Left forelimb (tissue), 1 donor: ENCODE data around the gene EIF6.

Experiments used
- DNase-seq: peaks from one replicate; pipeline ENCODE4 v3.0.0-alpha.2; 2018; ENCODE audit warnings: low spot score

EIF6 gene

DNA sequence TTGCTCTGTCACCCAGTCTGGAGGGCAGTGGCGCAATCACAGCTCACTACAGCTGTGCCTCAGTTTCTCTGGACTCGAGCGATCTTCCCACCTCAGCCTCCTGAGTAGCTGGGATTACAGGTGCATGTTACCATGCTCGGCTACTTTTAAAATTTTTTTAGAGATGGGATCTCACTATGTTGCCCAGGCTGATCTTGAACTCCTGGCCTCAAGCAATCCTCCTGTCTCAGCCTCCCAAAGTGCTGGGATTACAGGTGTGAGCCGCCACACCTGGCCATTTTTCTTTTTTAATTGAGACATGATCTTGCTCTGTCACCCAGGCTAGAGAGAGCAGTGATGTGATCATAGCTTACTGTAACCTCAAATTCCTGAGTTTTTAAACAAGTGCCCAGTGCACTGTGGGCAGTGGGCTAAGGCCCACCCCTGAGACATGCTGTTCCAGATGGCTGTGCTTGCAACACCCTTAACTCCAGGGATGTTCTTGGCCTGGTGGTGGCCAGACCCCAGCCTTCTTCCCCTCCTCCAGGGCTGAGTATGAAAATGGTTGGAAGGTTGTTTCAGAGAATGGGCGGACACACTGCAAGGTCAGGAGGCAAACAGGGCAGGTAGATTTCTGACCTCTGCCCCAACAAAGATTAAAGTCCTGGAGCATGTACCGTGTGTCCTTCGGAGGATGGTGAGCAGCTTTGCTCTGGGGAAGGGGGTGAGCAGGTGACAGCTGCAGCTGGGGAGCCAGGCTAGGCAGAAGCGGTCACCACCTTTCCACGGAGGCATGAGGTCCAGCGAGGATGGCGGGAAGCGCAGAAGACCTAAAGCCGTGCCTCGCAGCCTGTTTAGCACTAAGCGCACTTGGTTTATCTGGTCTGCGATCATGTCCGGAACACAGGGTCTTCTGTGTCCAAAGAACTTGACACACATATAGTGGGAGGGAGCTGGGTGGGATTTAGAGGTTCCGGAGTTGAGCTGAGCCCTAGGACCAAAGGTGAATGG, 9.0 kb upstream of the EIF6 start:
- no peak for DNase-seq

DNA sequence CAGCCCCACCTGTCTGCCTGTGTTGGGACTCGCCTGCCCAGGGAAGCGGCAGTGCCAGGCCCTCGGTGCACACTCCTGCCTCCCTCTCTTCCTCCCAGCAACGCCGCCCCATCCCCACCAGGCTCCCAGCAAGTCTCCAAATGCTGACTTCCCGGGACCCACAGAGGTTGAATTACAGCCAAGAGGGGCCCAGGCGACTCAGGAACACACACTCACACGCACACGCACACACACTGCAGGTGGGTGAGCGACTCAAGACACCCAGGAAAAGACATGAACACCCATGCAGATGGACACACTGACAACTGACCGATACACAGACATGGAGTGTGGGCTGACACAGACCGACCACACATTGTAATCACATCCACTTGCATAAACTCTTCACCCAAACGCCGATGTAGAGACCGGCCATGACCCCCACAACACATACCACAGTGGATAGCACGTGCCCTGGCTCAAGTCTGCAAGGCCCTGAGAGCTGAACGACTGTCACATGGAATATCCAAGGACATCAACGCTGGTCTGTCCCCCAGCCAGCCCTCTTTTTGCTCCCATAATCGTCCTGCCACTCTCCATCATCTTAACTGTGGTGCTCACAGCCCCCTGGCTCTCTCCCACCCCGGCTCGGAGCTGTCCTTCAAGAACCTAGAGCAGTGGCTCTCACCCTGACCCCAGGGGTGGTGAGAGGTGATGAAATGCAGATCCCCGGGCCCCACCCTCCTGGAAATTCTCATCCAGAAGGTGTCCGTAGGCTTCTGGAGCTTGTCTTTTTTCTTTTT, 8.1 kb upstream of the EIF6 start:
- DNase-seq, result no peak

DNA sequence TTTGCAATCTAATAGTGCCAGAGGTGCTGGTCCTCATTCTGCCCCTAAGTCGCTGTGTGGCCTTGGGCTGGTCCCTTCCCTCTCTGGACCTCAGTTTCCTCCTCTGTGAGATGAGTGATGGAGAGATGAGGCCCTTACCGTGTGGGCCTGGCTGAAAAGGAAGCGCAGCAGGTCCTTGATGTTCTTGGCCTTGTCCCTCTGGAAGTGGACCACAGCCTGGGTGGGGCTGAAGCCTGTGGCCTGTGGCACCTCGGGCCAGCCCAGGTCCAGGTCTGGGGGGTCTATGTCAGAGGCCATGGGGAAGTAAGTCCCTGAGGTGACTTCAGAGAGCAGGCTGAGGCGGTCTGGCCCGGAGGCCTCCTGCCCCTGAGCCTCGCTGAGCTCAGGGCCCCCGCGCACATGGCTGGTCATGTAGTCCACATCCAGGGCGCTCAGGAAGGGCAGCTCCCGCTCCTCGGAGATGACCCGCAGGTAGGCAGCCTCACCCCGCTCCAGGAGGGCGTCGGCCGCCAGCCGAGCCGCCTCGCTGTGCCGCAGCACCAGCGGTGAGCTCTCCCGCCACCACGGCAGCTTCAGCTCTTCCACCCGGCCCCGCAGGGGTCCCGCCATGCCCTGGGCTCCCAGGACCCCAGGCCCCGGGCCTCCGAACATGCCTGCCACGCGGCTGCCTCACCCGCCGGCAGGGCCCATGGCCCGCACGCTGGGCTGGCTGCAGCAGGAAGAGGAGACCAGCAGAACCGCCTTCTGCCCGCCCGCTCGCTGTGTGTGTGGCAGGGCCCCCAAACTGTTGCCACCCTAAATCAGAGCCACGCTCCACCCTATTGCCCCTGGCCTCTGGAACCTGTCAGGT, 7.3 kb upstream of the EIF6 start, which contains the start of gene FAM83C:
Gene FAM83C, minus strand, starts transcription at position 772 of the 850 bp plus-strand sequence. Its CDS starts 121 bp downstream, at position 651.
- DNase-seq, result no peak

DNA sequence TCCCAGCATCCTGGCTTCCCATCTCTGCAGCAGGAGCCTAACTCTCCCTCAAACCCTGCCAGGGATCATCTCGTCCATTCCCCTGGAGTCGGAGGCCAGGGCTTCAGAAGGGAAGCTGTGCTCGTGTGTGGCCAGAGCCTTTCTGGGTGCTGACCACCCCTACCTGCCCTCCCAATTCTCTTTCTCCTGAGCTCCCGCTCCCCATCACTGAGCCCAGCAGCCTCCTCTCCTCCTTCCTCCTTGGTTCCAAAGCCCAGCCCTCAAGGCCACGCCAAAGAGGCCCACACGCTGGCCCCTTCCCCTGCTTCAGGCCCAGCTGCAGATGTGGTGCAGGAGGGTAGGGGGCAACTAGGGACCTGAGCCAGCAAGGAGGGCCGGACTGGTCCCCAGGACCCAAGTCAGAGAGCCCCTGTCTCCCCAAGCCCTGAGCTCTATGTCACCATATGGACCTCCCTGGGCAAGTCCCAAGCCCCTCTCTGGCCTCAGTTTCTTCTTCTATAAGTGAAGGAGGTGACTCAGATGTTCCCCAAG, 6.4 kb upstream of the EIF6 start:
- no peak for DNase-seq

DNA sequence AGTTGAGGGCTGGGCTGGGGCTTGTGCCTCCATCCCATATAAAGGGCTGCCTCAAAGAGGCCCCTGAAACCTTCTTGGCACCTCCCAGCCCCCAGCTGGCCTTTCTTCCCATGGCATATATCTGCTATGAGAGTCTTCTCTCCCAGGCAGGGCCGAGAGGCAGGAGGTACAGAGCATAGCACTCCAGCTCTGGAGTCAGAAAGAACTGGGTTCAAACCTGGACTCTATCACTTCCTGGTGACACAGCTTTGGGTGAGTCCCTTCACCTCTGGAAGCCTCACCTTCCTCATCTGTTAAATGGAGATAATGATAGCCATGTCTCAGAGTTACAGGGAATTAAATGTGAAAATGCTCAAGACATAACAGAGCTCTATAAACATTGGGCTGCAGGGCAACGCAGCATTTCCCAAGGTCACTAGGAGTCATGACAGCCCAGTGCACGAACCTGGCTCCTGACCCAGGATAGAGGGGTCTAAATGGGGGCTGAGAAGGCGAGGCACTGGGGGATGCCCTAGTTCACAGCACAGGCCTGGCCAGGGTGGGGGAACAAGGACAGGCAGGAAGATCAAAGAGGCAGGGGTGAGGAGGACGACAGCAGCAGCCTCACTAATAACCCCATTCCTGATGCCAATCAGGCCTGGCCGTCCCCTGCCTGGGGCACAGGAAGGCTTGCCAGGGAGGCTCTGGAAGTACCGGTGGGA, 5.8 kb upstream of the EIF6 start:
- no peak for DNase-seq

DNA sequence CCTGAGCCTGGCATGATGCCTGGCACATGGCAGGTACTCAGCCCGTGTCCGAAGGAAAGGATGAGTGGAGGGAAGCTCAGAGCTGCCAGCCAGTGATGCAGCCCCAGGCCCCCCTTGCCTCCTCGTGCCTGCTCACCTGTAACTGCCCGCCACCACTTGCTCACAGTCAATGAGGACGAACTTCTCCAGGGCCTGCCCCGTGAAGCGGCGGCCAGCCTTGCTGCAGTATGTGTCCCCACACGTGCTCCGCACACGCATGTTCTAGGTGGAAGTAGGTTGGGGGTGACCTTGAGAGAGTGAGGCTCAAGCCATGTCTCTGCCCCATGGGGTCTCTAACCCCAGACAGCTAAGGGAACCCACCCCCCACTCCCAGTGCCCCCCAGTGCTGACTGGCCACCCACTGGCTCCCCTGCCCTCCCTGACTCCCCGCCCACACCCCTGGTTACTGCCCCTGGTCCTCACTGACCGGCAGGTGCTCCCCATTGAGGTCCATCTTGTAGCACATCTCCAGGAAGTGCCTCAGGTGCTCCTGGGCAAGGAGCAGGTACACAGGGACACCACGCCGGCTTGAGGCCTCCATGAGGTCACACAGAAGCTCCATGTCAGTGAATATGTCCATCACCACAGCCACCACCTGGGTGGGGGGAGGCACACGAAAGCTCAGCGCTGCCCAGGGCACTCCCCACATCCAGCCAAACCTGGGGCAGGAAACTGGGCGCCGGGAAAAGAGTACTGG, 3.9 kb upstream of the EIF6 start:
- no peak for DNase-seq

DNA sequence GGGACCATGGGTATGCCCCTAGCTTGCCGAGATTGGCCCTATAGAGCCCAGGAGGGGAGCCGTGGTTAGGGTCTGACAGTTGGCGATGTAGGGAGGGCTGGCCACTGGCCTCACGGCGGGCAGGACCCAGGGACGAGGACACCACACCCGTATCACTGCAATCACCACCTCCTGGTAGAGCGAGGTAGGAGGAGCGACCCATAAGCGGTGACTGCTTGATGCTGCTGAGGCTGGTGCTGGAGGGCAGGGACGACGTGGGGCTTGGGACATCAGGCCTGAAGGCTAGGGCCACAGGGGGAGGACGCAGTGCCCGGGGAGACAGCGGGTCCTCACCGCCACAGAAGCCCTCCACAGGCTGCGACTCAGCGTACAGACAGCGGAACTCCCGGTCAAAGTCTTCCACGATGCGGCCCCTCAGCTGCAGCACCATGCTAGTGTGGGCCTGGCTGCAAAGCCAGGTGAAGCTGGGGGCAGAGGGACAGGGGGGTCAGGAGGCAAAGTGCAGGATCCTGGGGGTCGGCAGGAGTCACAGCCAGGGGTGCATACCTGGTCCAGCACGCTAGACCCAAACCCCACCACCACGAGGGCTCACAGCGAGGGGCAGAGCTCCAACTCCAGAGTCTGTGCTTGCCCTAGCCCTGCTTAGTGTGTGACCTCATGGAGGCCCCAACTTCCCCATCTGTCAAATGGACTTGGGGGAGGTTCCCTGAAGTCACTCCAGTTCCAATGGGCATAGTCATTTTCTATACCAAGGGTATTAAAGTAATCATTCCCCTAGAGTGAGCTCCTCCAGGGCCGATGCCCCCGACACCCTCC, 3.1 kb upstream of the EIF6 start:
- no peak for DNase-seq

DNA sequence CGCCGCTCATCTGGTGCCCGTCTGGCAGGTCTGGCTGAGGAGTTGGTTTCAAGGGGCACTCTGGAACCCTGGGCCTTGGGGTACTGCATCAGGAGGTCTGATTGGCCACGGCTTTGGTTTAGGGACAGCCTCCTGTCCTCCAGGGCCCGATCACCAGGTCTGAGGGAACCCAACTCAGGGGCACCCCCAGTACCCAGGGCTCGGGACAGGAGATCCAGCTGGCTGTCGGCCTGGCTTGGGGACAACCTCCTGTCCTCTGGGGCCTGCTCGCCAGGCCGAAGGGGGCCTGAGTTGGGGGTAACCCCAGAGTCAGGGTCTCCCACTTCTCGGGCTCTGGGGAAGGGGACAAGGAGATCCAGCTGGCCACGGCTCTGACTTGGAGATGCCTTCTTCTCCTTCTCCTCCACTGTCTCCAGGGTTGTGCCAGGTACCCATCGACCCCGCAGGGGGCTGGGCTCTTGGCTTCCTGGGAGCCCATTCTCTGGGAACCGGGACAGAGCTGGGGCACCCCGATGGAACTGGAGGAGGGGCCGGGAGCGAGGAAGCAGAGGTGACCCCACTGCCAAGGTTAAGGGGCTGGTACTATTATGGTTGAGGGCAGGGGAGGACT, 2.4 kb upstream of the EIF6 start:
- no peak for DNase-seq

DNA sequence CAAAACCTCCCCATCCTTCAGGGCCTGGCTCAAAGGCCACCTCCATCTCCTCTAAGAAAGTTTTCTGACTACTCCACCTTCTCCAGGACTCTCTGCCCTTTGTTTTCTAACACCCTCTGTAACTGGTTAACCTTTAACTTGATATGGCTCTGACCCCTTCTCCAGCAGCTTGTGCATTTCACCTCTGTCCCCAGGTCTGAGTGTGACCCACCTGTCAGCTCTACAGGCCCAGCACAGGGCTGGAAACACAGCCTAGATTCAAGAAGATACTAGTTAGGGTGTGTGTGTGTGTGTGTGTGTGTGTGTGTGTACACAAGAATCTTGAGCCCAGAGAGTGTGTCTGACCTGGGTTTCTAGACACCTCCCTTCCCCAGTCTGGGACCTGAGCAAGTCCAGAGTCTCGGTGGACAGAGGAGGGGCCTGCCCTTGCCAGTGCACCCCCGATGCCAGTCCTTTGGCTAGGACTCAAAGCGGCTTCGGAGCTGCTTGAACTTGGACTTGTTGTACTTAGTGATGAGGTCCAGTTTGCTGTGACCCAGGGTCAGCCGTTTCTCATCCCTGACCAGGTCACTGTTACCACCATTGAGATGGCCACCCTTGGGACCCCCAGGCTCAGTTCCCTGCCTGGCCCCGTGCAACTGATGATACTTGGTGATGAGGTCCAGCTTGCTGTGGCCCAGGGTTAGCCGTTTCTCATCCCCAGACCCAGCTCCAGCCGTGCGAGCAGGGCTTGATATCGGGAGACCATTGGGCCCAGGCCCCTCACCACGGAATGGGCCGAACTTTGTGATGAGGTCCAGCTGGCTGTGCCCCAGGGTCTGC, 1.7 kb upstream of the EIF6 start:
- DNase-seq, result no peak

DNA sequence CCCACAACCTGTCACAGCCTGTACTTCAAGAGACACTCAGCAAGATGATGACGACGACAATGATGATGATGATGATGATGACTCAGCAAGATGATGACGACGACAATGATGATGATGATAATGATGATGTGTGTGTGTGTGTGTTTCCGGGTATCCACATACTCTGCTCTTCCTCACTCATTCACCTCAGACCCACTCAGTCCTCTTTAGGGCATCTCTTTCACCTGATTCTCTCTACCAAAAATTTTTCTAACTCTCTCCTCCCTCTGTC, 1.2 kb upstream of the EIF6 start:
- DNase-seq, result no peak

DNA sequence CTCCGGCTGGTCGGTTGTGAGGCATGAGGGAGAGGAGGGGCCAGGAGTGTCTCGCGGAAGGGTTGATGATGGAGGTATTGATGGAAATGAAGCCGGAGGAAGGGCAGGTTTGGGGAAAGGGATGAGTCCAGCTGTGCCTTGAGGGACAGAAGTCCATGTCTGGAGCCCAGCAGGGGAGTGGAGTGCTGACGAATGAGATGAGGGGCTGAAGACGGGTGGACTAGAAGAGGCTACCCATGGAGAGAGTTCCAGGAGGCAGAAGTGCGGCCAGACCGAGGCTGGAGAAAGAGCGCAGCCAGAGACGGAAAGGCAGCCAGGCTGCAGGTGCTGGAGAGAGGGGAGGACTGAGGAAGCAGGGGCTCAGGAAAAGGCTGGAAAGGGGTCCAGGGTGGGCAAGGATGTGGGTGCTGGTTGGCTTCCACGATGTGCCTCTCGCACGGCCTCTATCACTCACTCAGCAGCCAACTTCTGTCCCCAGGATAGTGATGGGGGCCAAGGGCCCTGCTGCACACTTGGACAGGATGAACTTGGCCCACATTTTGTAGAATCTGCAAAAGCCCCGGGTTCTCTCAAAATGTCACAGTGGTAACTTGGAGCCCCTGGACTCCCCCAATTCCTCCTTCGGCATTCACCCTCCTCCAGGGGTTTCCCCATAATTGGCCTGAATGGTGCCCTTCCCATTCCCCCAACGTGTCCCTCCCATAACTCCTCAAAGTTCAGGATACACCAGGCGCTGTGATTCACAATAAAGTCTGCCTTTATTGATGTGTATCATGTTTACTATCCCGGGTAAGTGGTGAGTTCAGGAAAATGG, 627 bp upstream of the EIF6 start:
- DNase-seq, result no peak

DNA sequence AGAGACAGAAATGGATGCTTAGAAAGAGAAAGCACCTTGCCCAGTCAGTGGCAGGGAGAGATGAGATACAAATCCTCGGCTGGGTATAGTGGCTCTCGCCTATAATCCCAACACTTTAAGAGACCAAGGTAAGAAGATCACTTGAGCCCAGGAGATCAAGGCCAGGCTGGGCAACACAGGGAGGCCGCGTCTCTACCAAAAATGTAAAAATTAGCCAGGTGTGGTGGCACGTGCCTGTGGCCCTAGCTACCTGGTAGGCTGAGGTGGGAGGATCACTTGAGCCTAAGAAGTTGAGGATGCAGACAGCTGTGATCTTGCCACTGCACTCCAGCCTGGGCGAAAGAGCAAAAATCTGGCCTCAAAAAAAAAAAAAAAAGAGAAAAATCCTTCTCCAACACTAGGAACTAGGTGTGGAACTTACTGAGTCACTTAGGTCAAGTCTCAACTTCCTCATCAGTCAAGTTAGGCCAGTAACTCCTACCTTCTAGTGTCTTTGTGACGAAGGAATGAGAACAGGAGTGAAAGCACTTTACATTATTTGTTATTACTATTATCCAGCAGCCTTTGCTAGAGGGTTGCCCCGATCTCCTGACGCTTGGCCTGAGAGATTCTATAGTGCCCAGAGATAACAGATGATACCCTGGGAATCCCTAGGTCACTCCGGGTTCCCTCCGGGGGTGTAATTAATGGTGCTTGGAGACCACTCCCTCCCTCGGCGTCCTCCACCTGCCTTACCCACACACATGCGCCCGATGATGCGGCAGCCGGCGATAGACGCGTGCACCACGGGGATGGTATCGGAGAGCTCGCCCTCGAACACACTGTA, 918 bp downstream of the EIF6 start:
- no peak for DNase-seq

DNA sequence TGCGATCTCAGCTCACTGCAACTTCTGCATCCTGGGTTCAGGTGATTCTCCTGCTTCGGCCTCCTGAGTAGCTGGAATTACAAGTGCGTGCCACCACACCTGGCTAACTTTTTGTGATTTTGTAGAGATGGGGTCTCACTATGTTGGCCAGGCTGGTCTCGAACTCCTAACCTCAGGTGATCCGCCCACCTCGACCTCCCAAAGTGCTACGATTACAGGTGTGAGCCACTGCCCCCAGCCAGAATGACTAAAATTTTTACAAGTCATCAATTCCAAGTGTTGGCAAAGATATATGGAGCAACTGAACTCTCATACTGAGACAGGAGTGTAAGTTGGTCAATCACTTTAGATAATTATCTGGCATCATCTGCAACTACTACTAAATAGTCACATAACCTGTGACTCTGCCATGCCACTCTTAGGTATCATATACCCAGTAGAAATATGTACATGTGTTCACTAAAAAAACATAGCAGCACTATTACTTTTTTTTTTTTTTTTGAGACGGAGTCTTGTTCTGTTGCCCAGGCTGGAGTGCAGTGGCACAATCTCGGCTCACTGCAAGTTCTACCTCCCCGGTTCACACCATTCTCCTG, 3.0 kb downstream of the EIF6 start:
- DNase-seq, result no peak

DNA sequence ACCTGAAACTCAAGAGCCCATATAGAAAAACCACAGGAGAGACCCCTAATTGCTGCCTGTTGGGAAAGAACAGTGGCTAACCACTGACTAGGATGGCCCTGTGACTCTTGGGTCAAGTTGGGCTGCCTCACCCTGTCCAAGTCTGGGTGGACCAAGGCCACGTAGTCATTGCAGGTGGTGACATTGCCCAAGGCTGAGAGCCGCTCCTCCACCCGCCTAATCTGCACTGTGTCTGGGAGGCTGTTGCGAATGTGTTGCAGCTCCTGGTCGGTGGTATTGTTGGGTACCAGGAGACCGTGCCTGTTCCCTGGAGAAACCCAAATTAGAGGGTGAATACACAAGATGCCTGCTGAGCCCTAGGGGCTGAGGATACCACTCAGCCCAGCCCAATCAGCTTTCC, 4.0 kb downstream of the EIF6 start:
- DNase-seq, result no peak

DNA sequence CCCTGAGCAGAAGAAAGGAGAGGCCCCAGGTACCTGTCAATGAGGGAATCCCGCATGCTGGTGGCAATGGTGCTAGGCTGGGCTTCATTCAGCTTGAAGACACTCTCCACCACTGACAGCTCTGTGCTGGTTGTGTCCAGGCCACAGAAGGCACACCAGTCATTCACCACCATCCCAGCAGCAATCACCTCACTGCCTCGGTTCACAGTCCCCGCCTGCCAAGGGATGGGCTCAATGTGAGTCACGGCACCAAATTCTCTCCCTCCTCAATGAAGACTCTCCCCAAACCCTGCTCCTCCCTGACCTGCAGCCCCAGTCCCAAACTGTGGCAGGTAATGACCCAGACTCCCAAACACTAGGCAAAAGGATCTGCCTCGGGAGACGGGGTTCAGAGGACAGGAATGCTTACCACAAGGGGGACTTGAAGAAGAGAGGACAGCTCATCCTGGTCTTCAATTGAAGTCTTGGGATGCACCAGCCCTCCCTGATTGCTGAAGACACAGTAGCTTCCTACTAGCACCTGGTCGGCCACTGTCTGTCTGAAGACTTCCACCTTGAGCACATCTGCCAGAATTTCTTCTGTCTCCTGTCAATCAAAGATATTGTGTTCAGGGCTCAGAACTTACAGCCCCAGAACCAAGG, 4.9 kb downstream of the EIF6 start:
- no peak for DNase-seq

DNA sequence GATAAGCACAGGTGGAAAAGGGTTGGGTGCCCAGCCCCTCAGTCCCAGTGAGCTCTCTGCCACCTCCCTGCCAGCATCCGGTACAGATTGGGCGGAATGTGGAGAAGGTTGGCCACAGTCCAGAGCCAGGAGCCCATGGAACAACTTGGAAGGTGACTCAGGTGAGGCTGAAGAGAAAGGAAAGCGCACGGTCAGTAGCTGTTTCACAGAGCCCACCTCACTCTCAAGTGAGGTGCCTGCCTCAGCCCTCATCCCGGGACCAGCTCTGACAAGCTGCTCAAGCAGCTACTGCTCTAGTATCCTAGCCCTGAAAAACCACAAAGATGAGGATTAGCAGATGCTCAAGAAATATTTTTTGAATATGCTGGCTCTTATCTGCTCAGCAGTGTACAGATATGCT, 5.5 kb downstream of the EIF6 start:
- no peak for DNase-seq
